Midbrain (tissue), 1 donor: Measurements from ENCODE around the gene DPP9.
"Not testable (repeated sequence)": the region's sequence is repeated elsewhere in the genome, so short reads cannot be mapped to it uniquely, and the experiment has no call there.

ENCODE experiments used
- DNase-seq: peaks from one replicate; lab custom pipeline; 2025; lab: John Stamatoyannopoulos, UW

DPP9 gene

GRCh38 chr19:4738734-4739133 is 15.1 kb upstream of the DPP9 start:
- DNase-seq: no peak

GRCh38 chr19:4737955-4738600 is 14.4 kb upstream of the DPP9 start:
- DNase-seq: no peak

- no peak for DNase-seq
These were observed 10.2 kb upstream of the DPP9 start for GRCh38 chr19:4733755-4734345.

GRCh38 chr19:4732680-4733114 is 9.1 kb upstream of the DPP9 start:
- peak; percentile 49 for DNase-seq

- DNase-seq: no peak
These were observed 7.1 kb upstream of the DPP9 start for GRCh38 chr19:4730740-4731171.

GRCh38 chr19:4728871-4729270 is 5.2 kb upstream of the DPP9 start:
- no peak for DNase-seq

GRCh38 chr19:4722671-4723594 is 709 bp downstream of the DPP9 start:
- DNase-seq: peak; percentile 37

- DNase-seq: no peak
These were observed 2.4 kb downstream of the DPP9 start for GRCh38 chr19:4721196-4721595.

GRCh38 chr19:4720037-4720700 is 3.5 kb downstream of the DPP9 start:
- no peak for DNase-seq

GRCh38 chr19:4719499-4719866 is 4.2 kb downstream of the DPP9 start:
- DNase-seq: no peak

- DNase-seq: no peak
These were observed 5.5 kb downstream of the DPP9 start for GRCh38 chr19:4717966-4718701.

GRCh38 chr19:4717191-4717965 is 6.3 kb downstream of the DPP9 start:
- peak; percentile 6 for DNase-seq

- DNase-seq: no peak
These were observed 8.0 kb downstream of the DPP9 start for GRCh38 chr19:4715529-4716221.

- DNase-seq: not testable (repeated sequence)
These were observed 8.5 kb downstream of the DPP9 start for GRCh38 chr19:4715178-4715528.

GRCh38 chr19:4714016-4714415 is 9.6 kb downstream of the DPP9 start:
- no peak for DNase-seq

- no peak for DNase-seq
These were observed 10.2 kb downstream of the DPP9 start for GRCh38 chr19:4713384-4713951.

- DNase-seq: no peak
These were observed 10.9 kb downstream of the DPP9 start for GRCh38 chr19:4712771-4713170.

- no peak for DNase-seq
These were observed 12.4 kb downstream of the DPP9 start for GRCh38 chr19:4711211-4711610.

GRCh38 chr19:4710281-4710600 is 13.4 kb downstream of the DPP9 start:
- no peak for DNase-seq
